GM21390 (cell line): Measurements from ENCODE around the gene LRFN5.
"Not testable (repeated sequence)": the region's sequence is repeated elsewhere in the genome, so short reads cannot be mapped to it uniquely, and the experiment has no call there.

Experiments
- ATAC-seq: cut with Tn5 transposase; IDR thresholded peaks from one replicate; pipeline ENCODE4 v1.9.1; 2021; ENCODE audit not compliant: unreplicated experiment

Gene LRFN5

GRCh38 chr14:41606532-41607303 is at the start of gene LRFN5:
Gene LRFN5 (plus strand): TSS chr14:41606876.
- ATAC-seq = no peak

DNA sequence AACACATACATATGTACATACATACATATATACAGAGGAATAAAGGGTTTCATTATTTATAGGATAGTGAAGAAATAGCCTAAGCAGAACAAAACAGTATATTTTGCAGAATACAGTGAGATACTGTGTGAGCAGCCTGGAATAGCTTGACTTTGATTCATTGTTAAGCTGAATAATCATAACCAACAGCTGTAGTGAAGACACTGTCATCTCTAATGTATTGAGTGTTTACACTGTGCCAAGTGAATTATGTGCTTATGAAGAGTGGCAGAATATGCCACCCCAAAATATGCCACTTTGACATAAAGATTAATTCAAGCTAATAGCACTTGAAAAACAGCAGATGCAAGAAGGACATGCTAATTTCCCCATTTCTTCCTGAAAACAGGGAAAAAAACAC is 48.2 kb upstream of the LRFN5 start:
- ATAC-seq = no peak

GRCh38 chr14:41566864-41567263 is 39.8 kb upstream of the LRFN5 start:
- ATAC-seq = not testable (repeated sequence)

- ATAC-seq = no peak
Observed at GRCh38 chr14:41568979-41569378, 37.7 kb upstream of the LRFN5 start.

GRCh38 chr14:41570415-41571155 is 36.1 kb upstream of the LRFN5 start:
- no peak for ATAC-seq

- ATAC-seq = no peak
Observed at GRCh38 chr14:41586237-41586636, 20.4 kb upstream of the LRFN5 start.

DNA sequence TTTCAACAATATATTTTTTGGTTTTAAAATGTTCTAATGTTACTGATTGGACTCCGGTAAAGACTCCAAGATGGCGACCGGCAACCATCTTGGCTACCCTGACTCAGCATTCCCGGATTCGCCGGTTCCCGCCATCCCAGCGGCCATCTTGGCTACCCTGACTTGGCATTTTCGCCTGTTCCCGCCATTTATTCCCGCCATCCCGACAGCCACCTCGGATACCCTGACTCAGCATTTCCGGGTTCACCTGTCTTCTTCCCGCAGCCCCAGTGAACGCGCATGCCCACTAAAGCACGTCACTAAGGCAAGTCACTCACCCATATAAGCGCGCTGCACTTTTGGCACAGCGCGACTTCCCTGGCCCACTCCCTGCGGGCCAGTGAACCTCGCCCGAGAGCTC is 9.0 kb upstream of the LRFN5 start:
- no peak for ATAC-seq

DNA sequence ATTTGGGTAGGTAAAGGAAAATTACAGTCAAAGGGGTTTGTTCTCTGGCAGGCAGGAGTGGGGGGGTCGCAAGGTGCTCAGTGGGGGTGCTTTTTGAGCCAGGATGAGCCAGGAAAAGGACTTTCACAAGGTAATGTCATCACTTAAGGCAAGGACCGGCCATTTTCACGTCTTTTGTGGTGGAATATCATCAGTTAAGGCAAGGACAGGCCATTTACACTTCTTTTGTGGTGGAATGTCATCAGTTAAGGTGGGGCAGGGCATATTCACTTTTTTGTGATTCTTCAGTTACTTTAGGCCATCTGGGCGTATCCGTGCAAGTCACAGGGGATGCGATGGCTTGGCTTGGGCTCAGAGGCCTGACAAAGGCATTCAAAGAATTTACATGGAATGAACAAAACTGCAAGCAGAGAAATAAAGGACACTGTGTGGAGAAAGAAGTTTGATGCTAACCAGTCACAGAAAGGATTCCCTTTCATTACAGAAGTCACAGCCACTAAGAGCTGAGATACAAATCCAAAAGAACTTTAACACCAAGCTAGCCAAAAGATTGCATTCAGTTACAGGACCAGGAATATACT is 6.8 kb upstream of the LRFN5 start:
- not testable (repeated sequence) for ATAC-seq

DNA sequence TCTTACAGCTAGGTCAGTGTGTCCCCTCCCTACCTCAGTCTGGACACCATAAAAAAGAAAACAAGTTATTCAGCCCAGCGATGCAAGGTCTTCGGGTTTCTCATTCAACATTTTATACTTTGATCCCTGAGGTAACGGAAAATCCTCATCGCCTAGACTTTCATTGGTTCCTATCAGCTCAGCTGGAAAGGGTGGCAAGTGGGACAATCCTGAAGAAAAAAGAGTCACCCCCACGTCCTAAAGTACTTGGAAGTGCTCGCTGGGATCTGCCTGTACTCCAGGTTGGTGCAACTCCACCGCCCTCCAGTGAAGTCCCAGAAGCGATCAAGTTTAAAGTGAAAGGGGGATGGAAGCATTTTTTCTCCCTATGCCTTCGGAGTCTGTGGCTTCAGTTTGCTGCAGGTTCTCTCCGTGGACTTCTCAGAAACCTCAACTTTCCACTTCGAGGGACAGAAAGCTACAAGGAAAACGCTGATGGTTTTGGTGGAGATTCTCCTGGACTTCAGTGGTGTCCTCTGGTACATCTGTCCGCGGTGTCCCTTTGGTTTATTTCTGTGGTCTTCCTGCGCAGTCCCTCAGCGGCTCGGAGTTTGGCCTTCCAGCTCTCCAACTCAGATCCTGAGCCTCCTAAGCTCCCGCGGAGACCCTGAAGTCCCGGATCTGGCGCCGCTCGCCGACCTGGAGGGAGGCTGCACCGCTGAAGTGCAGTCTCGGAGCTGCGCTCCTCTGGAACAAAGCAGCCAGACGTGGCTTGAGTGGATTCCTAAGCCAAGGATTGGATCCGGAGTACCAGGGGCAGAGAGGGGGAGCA is 1.8 kb upstream of the LRFN5 start:
- ATAC-seq = no peak

GRCh38 chr14:41605550-41606281 is 960 bp upstream of the LRFN5 start:
- no peak for ATAC-seq

GRCh38 chr14:41606282-41606531 is 469 bp upstream of the LRFN5 start:
- ATAC-seq = no peak

- ATAC-seq = no peak
Observed at GRCh38 chr14:41607304-41607775, 664 bp downstream of the LRFN5 start.

- ATAC-seq = no peak
Observed at GRCh38 chr14:41607966-41608663, 1.4 kb downstream of the LRFN5 start.

DNA sequence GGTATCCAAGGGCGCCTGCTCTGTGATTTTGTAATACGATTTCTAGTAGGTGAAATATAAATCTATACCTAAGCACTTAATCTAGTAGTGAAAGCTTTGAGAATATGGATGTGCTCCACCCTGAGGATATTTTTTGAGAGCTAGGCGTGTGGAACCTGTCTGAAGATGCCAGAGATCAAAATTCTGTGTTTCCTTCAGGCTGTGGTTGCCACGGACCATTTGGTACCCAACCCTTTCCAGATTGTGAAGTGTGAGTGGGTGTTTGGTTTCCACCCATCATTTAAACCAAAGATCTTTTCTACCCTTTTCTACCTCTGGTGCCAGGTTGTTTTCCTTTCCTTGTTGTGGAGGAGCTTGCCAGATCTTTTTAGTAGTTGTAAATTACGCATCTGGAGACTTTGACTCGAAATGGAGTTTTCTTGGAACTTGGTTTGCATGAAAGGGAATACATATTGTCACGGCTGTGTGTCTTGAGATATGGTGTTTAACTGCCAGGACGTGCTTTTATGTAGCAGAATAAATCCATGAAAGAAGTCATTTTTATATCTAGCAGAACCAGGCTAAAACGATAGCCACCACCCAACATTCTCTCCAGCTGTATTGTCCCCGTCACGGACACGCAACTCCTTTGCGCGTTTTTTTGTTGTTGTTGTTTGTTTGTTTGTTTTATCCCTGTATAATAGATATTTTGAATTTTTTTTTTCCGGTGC is 2.2 kb downstream of the LRFN5 start:
- ATAC-seq = no peak

- ATAC-seq = no peak
Observed at GRCh38 chr14:41609704-41610183, 3.1 kb downstream of the LRFN5 start.

GRCh38 chr14:41615011-41615595 is 8.4 kb downstream of the LRFN5 start:
- ATAC-seq = no peak

- no peak for ATAC-seq
Observed at GRCh38 chr14:41623736-41624135, 17.1 kb downstream of the LRFN5 start.

GRCh38 chr14:41629876-41630275 is 23.2 kb downstream of the LRFN5 start:
- no peak for ATAC-seq

DNA sequence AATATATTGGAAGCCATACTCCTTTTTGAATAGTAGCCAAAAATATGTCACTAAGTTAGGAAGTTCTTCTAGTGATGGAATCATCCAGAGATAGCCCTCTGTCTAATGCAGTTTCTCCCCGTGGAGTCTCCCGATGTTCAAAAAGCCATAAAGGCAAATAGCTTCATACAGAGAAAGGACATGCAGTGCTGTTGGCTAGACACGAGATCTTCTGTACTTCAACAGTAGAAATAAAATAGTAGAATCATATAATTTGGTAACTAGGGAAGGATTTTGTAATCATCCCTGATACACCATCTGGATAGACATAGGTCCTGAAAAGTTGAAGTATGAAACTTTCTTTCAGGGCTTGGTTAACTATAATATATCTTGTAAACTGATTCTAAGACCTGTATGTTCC is 27.6 kb downstream of the LRFN5 start:
- no peak for ATAC-seq
